OCI-LY7 (cell line): ENCODE measurements around the gene GRID2.

Source experiments
- EZH2phosphoT487 ChIP-seq: fragments of 200-600 bp; sonication (generic); IDR thresholded peaks from 2 replicates; pipeline ENCODE4 v1.6.1; 2018; ENCODE audit warnings: low read depth, borderline replicate concordance, mild to moderate bottlenecking, mixed run types, antibody characterized with exemption, low read length, moderate library complexity, mixed read lengths
- TF ChIP-seq, protein P1 (sequence below): fragments of 200-600 bp; sonication (generic); conservative IDR thresholded peaks from 2 replicates; pipeline ENCODE4 v1.5.1; 2014; ENCODE audit warnings: mild to moderate bottlenecking, antibody characterized with exemption, low read length, moderate library complexity, mixed read lengths

DNA sequence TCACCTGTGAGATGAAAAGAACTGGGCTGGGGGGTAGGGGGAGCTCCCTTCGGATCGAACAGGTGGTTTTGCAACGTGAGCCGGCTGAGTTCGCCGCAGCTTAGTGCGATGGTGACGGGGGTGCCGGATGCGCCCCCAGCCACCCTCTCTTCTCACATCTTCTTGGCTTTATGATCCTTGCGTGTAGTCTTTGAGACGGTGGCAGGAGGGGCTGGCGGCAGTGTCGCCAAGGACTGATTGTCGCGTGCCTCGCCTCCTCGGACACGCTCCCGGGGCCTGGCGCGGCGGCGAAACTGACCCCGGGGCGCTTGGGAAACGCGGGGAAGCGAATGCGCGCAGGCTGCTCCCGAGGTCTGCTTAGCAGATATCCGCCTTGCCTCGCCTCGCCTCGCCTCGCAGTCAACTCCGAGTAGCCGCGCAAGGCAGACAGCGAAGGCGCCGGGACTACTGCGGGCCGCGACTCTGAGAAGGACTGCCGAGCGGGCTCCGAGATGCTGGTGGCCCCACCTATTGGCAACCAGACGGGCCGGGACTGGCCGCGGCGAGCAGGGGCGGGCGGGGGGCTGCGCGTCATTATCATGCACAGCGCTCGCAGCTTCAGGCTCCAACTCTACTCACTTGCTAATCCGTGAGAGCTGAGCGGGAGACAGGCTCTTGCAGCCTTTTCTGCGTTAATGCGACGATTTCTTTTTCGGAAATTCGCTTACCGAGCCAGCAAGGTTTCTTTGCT lies 1.5 kb downstream of the GRID2 start:
- TF ChIP-seq, protein P1, sequence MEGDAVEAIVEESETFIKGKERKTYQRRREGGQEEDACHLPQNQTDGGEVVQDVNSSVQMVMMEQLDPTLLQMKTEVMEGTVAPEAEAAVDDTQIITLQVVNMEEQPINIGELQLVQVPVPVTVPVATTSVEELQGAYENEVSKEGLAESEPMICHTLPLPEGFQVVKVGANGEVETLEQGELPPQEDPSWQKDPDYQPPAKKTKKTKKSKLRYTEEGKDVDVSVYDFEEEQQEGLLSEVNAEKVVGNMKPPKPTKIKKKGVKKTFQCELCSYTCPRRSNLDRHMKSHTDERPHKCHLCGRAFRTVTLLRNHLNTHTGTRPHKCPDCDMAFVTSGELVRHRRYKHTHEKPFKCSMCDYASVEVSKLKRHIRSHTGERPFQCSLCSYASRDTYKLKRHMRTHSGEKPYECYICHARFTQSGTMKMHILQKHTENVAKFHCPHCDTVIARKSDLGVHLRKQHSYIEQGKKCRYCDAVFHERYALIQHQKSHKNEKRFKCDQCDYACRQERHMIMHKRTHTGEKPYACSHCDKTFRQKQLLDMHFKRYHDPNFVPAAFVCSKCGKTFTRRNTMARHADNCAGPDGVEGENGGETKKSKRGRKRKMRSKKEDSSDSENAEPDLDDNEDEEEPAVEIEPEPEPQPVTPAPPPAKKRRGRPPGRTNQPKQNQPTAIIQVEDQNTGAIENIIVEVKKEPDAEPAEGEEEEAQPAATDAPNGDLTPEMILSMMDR: no peak
- TF ChIP-seq EZH2phosphoT487: no peak
